ENCODE results near the gene RHOT2. TPM values are rescaled to one million over a fixed set of nuclear protein-coding genes. Genes with fewer than 3 reads are reported as not detected.

Gene RHOT2
- total and polyA plus RNA-seq, 7 donors = 35.3 to 159 (median 52.9) TPM

- Histone ChIP-seq H3K36me3 (peaks cover 33 to 48% (median 39%) of the 10 kb centered on the region in 4 donors), H3K4me1 (peaks cover 0 to 35% (median 26%) of the 10 kb centered on the region in 4 donors), H3K27ac (no peak overlapping the region)
Observed at GRCh38 chr16:673399-673991, 5.6 kb downstream of the RHOT2 start.

DNA sequence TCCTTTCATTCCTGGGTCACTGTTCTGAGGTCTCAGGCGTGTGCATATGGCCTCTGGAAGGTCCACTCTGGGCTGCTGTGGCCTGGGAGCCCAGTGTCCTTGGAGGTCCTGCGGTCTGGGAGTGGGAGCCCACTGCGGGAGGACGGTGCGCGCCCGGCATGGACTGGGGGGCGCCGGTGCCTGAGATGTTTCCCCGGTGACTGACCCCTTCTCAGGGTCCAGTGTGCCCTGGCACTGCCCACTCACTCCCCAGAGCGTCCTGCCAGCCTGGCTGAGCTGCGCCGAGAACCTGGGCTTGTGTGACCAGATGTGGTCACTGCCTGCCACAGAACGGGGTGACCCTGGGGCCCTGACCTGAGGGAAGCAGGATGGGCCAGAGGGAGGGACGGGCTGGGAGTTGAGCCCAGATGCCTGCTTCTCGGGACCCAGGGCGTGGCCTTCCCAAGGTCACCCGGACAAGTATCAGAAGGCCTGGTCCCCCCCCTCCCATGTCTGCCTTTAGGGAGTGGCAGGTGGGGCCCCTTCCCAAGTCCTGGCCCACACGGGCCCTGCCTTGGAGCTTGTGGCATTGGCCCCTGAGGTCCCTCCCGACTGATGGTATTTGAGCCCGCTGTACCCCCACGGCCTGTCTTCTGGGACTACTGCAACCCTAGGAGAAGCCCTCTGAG lies 6.4 kb downstream of the RHOT2 start:
- no peak for DNase-seq
- intact Hi-C loops (cut with DNase I) = no loop called here
- 73 to 85% methylated on average over 22 of the region's 22 CpGs for WGBS, 2 donors
- H3K4me1 ChIP-seq = peaks cover 0 to 32% (median 21%) of the 10 kb centered on the region in 4 donors
- no peak for TF ChIP-seq EP300 (IDR thresholded peaks at IDR 0.05)
- no peak for TF ChIP-seq POLR2A (IDR thresholded peaks at IDR 0.05)
- TF ChIP-seq, protein P1, sequence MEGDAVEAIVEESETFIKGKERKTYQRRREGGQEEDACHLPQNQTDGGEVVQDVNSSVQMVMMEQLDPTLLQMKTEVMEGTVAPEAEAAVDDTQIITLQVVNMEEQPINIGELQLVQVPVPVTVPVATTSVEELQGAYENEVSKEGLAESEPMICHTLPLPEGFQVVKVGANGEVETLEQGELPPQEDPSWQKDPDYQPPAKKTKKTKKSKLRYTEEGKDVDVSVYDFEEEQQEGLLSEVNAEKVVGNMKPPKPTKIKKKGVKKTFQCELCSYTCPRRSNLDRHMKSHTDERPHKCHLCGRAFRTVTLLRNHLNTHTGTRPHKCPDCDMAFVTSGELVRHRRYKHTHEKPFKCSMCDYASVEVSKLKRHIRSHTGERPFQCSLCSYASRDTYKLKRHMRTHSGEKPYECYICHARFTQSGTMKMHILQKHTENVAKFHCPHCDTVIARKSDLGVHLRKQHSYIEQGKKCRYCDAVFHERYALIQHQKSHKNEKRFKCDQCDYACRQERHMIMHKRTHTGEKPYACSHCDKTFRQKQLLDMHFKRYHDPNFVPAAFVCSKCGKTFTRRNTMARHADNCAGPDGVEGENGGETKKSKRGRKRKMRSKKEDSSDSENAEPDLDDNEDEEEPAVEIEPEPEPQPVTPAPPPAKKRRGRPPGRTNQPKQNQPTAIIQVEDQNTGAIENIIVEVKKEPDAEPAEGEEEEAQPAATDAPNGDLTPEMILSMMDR (IDR thresholded peaks at IDR 0.05) = no peak
- no peak for TF ChIP-seq POLR2AphosphoS5 (IDR thresholded peaks at IDR 0.05)
- peaks cover 33 to 48% (median 39%) of the 10 kb centered on the region in 4 donors for H3K36me3 ChIP-seq
- H3K4me3 ChIP-seq = no peak overlapping the region
- no peaks in the 10 kb centered on the region for H3K27me3 ChIP-seq
- H3K9me3 ChIP-seq = no peaks in the 10 kb centered on the region
- peak overlapping the region in 1 of 4 donors; percentile 38 for H3K27ac ChIP-seq

More at GRCh38 chr16:673399-673991, 5.6 kb downstream of the RHOT2 start:
- intact Hi-C loops (cut with DNase I) = no loop called here
- no peaks in the 10 kb centered on the region for H3K9me3 ChIP-seq
- DNase-seq = no peak
- H3K27me3 ChIP-seq = no peaks in the 10 kb centered on the region
- no peak for TF ChIP-seq POLR2A (IDR thresholded peaks at IDR 0.05)
- TF ChIP-seq, protein P1 (IDR thresholded peaks at IDR 0.05) = no peak
- no peak for TF ChIP-seq EP300 (IDR thresholded peaks at IDR 0.05)
- no peak for TF ChIP-seq POLR2AphosphoS5 (IDR thresholded peaks at IDR 0.05)
- WGBS, 2 donors = 92% methylated on average over 18 of the region's 18 CpGs
- no peak overlapping the region for H3K4me3 ChIP-seq

DNA sequence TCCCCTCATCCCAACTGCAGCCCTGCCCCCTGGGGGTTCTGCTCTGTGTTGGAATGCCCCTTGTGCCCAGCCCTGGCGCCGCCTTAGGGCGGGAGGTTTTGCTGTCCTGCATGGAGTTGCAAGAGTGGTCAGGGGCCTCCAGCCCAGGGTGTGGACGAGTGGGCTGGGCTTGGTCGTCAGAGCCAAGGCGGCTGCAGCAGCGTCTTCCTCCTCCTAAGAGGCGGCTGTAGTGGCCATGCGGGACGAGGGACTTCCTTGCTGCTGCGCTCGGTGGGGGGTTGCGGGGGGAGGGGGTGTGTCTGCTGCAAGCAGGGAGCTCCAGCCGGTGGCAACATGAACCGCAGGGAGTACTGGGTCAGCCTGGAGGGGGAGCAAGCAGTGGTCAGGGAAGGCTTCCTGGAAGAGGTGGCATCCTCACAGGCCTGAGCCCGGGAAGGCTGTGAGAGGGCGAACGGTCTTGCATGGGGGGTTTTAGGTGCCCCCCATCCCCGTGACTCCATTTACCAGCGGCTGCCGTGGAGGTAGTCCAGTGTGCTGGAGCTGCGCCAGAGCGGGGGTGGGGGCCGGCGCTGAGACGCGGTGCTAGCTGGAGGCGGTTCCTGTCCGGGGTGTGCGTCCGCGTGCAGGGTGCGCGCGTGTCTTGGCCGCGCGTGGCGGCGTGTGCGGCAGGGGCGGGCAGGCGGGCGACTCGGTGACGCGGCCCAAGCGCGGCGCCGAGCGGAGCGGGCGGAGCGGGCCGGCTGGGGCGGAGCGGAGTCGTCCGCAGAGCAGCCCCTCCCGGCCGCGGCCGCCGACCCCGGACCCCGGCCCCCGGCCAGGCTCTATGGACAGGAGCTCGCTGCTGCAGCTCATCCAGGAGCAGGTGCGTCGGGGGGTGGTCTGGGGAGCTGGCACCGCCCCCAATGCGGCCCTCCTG lies 7.3 kb downstream of the RHOT2 start, which contains the start of gene RHBDL1:
Gene RHBDL1 (plus strand): TSS at position 704 of the 916 bp plus-strand sequence. CDS start 120 bp downstream, at position 824.
- 2 to 5% methylated on average over 73 of the region's 73 CpGs for WGBS, 2 donors
- Histone ChIP-seq H3K27me3 (no peaks in the 10 kb centered on the region), H3K27ac (peak within 1 kb of the TSS in 3 of 4 donors; percentile 38 to 41 (median 41)), H3K4me3 (peak within 1 kb of the TSS; percentile 10 to 48 (median 36)), H3K9me3 (no peaks in the 10 kb centered on the region), H3K4me1 (peaks cover 0 to 29% (median 21%) of the 10 kb centered on the region in 4 donors), H3K36me3 (peaks cover 29 to 40% (median 32%) of the 10 kb centered on the region in 4 donors)
- peak in 1 of 4 donors; percentile 7 for TF ChIP-seq POLR2AphosphoS5 (IDR thresholded peaks at IDR 0.05)
- TF ChIP-seq, protein P1 (IDR thresholded peaks at IDR 0.05) = no peak
- intact Hi-C loops (cut with DNase I) = no loop called here
- no peak for DNase-seq

DNA sequence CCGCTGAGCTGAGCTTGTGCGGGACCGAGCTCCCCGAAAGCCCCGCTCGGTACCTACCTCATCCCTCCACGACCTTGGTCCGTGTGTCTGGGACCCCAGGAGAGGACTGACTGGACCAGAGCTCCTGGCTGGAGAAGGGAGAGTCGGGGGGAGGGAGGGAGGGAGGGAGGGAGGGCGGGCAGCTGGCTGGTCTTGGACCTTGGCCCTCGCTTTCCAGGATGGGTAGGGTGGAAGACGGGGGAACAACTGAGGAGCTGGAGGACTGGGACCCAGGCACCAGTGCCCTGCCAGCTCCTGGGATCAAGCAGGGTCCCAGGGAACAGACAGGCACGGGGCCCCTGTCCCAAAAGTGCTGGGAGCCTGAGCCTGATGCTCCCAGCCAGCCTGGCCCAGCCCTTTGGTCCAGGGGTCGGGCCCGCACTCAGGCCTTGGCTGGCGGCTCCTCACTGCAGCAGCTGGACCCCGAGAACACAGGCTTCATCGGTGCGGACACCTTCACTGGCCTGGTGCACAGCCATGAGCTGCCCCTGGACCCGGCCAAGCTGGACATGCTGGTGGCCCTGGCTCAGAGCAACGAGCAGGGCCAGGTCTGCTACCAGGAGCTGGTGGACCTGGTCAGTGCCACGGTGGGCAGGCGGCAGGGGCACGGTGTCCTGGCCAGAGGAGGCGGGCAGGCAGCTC lies 8.1 kb downstream of the RHOT2 start:
- DNase-seq = no peak
- WGBS, 2 donors = 22 to 48% methylated on average over 25 of the region's 25 CpGs
- intact Hi-C loops (cut with DNase I) = no loop called here
- H3K27me3 ChIP-seq = no peaks in the 10 kb centered on the region
- TF ChIP-seq POLR2AphosphoS5 (IDR thresholded peaks at IDR 0.05) = peak in 1 of 4 donors; percentile 4
- TF ChIP-seq POLR2A (IDR thresholded peaks at IDR 0.05) = no peak
- H3K4me1 ChIP-seq = peaks cover 0 to 35% (median 25%) of the 10 kb centered on the region in 4 donors
- H3K4me3 ChIP-seq = peak overlapping the region; percentile 10 to 48 (median 36)
- H3K27ac ChIP-seq = peak overlapping the region in 3 of 4 donors; percentile 28 to 41 (median 32)
- H3K36me3 ChIP-seq = peaks cover 21 to 32% (median 24%) of the 10 kb centered on the region in 4 donors
- H3K9me3 ChIP-seq = no peaks in the 10 kb centered on the region
